NB4 (cell line): ENCODE data around the gene NOTCH1.
A peak's percentile ranks its signal among the peaks of the same experiment; 100 is the strongest.

Source experiments
- DNase-seq: peaks from one replicate; pipeline ENCODE4 v3.0.0; 2010; ENCODE audit warnings: low read depth
- H3K4me3 ChIP-seq: one replicate; pipeline ENCODE4 v1.5.1; 2011; ENCODE audit warnings: mild to moderate bottlenecking, low read depth, low read length, moderate library complexity
- MAX ChIP-seq: IDR thresholded peaks from 2 replicates; pipeline ENCODE4 v1.6.1; 2011; ENCODE audit warnings: low read depth, low read length
- MYC ChIP-seq: IDR thresholded peaks from 2 replicates; pipeline ENCODE4 v1.6.1; 2011; ENCODE audit warnings: low read depth, low read length
- POLR2A ChIP-seq: IDR thresholded peaks from 2 replicates; pipeline ENCODE4 v1.6.1; 2011; ENCODE audit warnings: mild to moderate bottlenecking; ENCODE audit not compliant: insufficient read length; ENCODE audit errors: extremely low read depth
- TF ChIP-seq, protein P1 (sequence below): IDR thresholded peaks from one replicate; pipeline ENCODE4 v1.5.1; 2012; ENCODE audit warnings: low read depth, low read length

NOTCH1 gene

GRCh38 chr9:136565715-136566552, 20.1 kb upstream of the NOTCH1 start:
- no peak for DNase-seq
- H3K4me3 ChIP-seq, result no peak overlapping the region
- TF ChIP-seq POLR2A (no peak), MAX (no peak)
- TF ChIP-seq, protein P1, sequence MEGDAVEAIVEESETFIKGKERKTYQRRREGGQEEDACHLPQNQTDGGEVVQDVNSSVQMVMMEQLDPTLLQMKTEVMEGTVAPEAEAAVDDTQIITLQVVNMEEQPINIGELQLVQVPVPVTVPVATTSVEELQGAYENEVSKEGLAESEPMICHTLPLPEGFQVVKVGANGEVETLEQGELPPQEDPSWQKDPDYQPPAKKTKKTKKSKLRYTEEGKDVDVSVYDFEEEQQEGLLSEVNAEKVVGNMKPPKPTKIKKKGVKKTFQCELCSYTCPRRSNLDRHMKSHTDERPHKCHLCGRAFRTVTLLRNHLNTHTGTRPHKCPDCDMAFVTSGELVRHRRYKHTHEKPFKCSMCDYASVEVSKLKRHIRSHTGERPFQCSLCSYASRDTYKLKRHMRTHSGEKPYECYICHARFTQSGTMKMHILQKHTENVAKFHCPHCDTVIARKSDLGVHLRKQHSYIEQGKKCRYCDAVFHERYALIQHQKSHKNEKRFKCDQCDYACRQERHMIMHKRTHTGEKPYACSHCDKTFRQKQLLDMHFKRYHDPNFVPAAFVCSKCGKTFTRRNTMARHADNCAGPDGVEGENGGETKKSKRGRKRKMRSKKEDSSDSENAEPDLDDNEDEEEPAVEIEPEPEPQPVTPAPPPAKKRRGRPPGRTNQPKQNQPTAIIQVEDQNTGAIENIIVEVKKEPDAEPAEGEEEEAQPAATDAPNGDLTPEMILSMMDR, result no peak

DNA sequence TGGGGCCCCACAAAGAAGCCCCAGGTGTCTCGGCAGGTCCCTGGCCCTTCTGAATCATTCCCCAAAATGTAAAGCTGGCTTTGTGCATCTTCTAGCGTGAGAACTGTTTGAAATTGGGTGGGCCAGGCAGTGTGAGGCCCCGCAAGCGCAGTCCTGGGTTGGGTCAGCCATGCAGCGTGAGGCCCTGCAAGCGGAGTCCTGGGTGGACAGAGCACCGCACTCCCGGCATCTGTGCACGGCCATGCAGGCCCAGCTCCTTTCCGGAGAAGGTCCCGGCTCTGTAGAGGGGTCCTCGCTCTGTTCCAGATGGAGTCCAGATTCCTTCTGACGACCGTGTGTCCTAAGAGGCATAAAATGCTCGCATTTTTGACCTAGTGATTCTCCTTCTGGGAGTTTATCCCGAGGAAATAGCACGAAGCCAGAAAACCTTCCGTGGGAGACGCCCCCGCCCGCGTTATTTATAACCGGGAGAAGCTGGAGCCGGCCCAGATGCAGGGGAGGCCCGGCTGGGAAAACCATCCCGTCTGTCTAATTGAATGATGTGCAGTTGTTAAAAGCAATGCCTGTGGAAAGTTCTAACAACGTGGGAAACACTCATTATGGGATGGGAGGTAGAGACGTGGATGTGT, 19.4 kb upstream of the NOTCH1 start:
- no peak overlapping the region for H3K4me3 ChIP-seq
- no peak for DNase-seq
- TF ChIP-seq MYC (no peak), MAX (no peak), POLR2A (no peak)
- TF ChIP-seq, protein P1, result no peak

- TF ChIP-seq, protein P1, result peak; percentile 23
- TF ChIP-seq MYC, result peak; percentile 62
- TF ChIP-seq MAX, result peak; percentile 48; the same call in 1 of the 2 replicates
- TF ChIP-seq POLR2A, result no peak
- peak; percentile 85 for DNase-seq
- H3K4me3 ChIP-seq, result no peak overlapping the region
These were observed 18.6 kb upstream of the NOTCH1 start for GRCh38 chr9:136564379-136564988.

- DNase-seq, result no peak
- TF ChIP-seq MAX, result no peak
- no peak for TF ChIP-seq MYC
- TF ChIP-seq POLR2A, result no peak
- TF ChIP-seq, protein P1, result no peak
- H3K4me3 ChIP-seq, result no peak overlapping the region
These were observed 17.9 kb upstream of the NOTCH1 start for GRCh38 chr9:136563646-136564325.

DNA sequence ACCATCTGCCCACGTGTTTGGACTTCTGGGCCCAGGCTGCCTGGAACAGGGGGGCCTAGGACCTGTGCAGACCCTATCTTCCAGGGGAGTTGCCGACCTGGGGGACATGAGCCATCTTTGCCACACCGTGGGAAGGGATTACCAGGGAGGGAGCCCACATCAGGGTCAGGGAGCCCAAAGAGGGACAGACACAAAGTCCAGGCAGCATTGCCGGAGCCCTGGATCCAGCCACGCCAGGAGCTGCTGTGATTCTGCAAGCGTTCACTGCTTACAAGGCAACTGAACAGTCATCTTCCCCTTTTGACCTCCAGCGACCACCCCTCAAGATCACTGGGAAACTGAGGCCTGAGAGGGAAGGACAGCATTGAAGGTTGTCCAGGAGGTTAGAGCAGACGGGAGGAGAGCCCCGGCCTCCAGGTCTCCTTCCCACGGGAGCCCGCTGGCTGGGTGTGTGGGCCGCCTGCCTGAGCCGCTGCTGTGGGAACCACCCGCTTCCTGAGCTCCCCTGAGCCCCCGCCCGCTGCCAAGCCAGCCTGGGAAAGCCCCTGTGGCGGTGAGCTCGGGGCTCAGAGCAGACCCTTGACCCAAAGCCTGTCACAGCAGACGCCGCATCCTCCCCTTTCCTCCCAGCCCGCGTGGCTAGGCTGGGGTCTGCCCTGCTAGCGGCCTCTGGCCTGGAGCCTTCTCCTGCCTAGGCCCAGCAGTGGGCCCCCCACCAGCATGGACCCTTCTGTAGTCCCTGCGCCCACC, 17.1 kb upstream of the NOTCH1 start:
- no peak for DNase-seq
- TF ChIP-seq MYC, result no peak
- TF ChIP-seq, protein P1, result no peak
- TF ChIP-seq POLR2A, result no peak
- TF ChIP-seq MAX, result no peak
- H3K4me3 ChIP-seq, result no peak overlapping the region
